GM04504 (cell line): Measurements from ENCODE around the gene CCNY.

Experiments used
- DNase-seq: peaks from one replicate; pipeline ENCODE4 v3.0.0-alpha.2; 2012; ENCODE audit warnings: low read depth

The CCNY gene

DNA sequence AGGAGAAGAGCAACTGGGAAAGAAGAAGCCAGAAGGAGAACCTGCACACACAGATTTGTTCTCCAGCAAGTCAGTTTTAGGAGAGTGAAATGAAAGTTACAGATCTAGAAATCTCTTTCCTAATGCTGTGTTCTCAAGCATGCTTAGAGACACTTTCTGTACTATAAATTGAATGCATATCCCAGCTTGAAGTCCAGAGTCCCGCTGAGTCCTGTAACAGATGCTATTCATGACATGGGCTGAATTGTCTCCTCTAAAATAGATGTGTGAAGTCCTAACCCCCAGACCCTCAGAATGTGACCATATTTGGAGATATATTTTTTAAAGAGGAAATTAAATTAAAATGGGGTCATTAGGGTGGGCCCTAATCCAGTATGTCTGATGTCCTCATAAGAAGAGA lies 222.0 kb downstream of the CCNY start:
- DNase-seq: no peak

DNA sequence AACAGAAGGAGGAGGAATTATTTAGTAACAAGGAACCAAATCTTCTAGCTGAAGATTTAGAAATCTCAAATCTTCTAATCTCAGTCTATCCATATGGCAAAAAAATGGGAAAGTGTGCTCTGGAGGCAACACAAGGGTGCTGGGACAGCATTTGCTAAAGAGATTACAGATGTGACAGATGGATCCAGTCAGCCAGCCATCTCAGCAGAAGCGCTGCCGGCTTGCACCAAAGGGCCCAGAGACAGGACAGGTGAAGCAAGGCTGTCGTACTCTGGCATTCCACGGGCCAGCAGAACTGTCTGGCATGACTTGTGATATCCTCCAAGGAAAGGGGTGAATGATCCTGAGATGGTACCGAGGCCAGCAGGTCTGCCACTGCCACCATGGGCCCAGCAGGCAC lies 223.1 kb downstream of the CCNY start:
- DNase-seq: no peak

DNA sequence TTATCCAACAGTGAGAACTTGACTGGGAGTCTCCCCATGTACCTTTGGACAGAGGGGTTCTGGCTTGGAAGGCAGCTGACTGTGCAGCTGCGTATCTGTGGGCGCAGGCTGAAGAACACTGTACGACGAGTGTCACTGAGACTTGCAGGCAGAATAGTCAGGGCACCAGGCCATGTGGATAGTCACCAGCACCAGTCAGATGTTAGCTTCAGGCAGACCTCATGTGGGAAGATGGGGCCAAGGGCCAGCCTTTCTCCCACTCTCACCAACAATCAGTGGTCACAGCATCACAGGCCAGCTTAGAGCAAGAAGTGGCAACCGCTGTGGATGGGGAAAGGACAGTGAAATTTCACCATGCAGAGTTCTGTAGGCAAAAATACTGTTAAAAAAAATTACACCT lies 225.4 kb downstream of the CCNY start:
- no peak for DNase-seq

DNA sequence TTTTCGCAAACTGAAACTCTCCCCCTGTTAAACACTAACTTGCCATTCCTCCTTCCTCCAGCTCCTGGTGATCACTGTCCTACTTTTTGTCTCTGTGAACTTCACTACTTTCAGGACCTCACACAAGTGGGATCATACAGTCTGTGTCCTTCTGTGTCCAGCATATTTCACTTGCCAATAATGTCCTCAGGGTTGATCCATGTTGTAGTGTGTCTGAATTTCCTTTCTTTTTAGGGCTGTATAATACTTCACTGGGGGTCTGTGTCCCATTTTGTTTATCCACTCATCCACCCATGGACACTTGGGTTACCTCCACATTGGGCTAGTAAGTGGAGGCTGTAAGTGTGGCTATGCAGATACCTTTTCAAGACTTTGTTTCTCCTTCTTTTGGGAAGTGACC lies 226.1 kb downstream of the CCNY start:
- DNase-seq: no peak

DNA sequence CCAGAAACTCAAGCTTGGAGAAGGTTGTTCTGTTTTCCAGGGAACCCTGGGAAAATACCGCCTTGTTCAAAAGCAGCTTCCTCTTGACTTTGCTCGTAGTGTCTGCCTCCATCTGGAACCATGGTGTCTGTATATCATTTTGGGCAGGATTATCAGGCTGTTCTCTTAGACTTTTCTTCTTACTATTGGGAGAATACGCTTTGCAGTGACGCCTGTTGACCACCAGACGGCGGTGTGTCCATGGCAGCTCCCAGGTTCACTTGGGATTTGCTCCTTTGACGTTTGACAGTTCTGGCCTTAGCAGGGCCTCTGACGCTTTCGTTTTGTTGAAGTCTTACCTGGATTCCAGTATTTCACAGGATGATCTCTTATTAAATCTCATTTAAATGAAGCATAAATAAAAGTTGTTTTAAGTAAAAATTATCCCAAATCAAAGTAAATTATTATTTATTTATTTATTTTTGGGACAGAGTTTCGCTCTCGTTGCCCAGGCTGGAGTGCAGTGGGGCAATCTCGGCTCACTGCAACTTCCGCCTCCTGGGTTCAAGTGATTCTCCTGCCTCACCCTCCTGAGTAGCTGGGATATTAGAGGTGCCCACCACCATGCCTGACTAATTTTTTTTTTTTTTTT lies 227.1 kb downstream of the CCNY start:
- DNase-seq: no peak

DNA sequence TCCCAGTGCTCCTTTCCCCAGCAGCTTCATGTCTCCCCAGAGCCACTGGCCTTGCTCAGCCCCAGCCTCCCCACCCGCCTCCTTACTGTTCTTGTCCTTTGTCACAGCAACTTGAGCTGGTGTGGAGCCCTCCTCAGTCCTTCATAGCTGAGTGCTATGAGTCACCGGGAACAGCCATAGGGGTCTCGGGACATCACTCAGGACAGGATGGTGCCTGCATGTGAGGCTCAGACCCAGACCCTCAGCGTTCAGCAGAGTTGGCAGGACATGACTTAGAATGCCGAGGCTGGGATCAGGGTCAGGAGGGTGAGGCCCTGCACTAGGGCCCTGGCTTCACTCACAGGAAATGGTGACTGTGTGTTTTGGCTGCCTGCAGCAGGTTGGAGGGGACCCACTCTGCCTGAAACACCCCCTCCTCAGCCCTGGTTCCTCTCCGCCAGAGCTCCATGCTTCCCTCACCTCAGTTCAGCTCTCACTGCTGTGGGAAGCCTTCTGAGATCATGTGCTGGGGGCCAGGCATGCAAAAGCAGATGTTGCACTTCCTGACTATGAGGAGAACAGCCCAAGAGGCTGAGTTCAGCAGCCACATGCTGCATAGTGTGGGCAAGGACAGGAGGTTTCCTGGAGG lies 228.1 kb downstream of the CCNY start:
- DNase-seq: no peak

DNA sequence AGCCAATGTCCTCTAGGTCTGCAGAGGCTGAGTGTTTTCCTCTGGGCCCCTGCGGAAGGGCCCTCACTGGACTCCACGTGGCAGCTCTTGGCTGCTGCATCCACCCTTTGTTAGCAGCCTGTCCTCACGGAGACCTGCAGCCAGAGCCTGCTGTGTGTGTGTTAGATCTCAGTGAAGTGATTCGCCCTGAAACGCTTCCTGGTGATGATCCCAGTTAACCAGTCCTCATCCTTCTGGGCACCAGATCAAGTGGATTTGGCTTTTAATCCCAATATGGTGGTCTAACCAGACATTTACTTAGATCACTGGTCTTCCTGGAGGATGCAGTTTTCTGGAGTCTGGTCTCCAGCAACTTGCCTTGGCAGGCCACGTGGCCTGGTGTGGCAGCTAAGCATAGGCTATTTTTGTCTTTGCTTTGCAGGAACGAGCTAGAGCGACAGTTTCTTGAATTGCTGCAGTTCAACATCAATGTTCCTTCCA lies 229.3 kb downstream of the CCNY start:
- DNase-seq: no peak

DNA sequence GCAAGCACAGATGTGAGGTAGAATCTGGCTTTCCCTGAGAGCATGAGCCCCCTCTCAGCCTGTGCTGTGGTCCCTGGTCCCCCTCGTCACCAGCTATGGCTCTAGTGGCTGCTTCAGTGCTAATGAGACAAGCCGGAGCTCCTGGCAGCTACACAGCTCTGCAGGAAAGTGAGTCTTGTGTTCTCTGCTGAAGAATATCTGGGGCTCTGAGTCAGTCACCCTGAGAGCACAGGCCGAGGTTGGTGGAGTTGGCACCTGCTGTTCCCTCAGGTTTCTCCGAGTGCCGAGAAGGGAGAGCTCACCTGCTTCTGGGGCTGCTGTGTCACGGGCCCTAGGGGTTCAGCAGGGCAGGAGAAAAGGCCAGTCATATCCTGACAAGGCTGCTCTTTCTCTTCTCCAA lies 231.6 kb downstream of the CCNY start:
- DNase-seq: no peak

DNA sequence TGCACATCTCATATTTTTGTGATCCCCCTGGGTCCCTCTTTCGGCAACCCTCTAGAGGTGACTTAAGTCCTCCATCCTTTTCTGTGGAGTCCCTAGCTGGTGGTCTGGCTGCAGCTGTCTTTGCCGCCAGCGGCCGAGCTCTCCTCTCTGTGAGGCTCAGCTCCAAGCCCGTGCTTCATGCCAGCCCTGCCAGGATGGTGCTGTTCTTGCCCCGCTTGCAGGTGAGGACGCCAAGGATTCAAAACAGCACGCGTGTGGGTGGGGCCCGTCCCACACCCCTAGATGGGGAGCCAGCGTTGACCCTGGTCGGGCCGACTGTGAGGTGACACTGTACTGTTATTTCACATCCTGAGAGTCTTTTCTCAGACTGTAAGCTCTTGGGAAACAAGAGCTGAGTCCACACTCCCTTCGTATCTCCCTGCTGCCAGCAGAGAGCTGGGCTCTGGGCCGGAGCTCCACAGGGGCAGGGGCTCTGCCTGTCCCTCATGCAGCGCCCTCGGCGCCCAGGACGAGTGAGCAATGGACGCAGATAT lies 232.2 kb downstream of the CCNY start:
- no peak for DNase-seq

DNA sequence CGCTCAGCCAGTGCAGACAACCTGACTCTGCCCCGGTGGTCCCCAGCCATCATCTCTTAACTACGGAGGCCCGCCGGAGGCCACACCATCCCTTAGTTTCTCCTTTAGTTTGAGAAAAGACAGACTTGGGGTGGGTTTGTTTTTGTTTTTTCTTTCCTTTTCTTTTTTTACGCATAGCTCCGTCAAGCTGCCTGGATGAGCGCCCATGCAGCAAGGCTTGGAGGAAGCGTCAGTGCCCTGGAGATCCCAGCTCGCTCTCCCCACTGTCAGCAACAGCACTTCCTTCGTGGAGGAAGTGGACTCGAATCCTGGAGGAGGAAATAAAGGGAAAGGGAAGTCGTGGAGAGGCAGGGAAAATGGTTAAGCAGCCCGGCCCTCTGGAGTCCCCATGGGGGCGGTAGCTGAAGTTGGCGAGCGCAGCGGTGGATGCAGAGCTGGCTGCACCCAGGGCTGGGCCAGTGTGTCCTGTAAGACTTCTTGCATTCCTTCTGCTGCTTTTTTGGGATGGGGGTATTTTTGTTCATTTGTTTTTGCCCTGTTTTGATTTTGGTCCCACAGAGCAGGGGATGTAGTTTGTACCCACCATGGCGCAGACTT lies 232.9 kb downstream of the CCNY start:
- no peak for DNase-seq

DNA sequence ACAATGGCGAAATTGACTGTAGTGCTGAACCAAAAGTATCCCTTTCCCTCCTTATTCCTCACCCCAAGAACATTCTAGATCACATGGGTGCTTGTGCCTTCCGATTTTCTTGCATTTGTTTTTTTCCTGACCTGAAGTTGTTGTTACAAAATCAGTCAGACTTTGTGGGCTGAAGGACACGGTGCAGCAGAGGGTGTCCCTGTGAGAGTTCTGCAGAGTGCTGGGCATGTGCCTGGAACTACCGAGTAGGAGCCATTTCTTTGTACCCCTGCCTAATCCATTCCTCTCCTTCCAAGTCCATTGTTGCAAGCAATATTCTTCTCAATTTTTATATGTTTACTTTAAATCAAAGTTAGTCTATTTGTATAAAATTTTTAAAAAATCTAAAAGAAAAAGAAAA lies 233.5 kb downstream of the CCNY start:
- DNase-seq: no peak

DNA sequence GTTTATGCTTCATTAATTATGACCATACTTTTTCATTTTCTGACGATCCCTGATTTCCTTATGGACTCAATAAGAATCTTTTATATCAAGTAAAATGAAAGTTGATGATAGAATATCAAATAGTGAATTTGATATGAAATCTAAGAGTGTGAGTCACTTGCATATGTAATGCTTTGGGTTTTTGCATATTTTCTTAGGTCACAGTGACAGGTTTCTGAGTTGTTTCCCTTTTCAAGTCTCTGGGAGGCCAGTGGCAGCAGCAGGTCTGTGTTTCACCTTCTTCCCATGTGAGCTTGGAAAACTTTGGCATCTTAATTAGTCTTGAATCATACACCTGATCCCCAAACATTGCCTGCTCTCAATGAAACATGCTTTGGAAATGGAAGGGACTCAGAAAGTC lies 234.1 kb downstream of the CCNY start:
- no peak for DNase-seq

DNA sequence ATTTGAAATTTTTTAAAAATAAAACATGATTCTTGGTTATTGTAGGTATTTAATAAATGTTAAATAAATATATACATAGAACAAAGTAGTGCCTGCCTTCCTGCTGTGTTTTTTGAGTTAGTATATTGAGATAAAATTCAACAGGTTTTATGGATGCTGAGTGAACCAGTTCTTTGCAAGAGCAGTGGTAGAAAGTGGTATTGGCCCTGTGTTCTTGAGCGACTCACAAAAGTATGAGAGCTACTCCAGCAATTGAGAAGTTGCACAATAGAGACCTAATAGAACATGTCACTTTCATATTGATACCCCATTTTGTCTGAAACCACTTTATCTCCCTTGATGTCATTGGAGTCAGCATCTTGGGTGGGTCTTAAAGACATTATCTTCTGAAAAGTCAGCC lies 236.3 kb downstream of the CCNY start:
- DNase-seq: no peak

DNA sequence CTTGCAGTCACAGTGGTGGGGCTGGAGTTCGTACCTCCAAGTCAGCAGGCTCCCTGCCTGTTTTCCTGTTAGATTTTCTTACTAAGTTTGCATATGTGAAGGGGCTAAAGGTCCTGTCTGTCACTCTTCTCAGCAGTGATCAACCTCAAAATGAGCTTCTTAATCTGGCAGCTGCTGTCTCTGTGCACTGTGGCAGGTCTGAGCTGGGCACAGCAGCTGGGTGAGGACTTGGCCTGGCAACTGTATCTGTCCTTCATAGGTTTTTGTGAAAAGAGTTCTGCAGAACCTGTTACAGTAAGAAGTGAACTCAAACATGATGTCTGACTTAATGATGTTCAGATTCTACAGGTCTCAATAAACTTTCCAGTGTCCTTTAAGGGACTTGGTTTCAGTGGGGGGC lies 237.5 kb downstream of the CCNY start:
- DNase-seq: no peak

DNA sequence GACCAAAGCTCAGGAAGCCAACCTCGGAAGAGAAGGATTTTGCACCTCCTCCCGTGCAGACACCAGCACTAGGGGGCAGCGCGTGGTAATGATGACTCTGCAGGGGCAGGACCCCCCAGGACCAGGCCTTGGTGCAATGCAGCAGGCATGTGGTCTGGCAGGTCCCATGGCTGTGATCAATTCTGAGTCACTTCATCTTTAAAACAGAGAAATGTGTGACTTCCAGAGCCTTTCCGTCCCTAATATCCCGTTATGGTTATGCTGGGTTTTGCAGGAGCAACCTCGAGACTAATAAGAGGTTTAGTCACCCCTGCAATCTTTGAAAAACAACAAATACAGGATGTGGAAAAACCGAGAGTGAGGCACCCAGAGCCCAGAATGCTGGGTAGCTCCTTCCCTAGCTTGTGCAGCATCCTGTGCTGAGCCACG lies 238.6 kb downstream of the CCNY start:
- DNase-seq: no peak

DNA sequence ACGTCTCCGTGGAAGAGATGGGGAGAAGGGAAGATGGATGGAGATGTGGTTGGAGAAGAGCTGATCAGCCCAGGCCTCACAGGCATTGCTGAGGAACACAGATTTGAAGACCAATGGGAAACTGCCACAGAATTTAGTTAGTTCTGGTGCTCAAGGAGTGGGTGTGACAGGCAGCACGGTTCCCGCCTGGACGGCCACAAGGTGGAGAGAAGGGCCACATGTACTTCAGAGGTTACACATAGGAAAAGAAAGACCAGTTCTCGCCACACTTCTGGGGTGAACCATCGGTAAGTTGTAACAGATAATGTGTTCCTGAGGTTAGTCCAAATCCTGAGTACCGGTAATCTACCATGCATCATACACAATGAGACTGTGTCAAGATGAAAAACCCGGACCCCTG lies 239.3 kb downstream of the CCNY start:
- no peak for DNase-seq

DNA sequence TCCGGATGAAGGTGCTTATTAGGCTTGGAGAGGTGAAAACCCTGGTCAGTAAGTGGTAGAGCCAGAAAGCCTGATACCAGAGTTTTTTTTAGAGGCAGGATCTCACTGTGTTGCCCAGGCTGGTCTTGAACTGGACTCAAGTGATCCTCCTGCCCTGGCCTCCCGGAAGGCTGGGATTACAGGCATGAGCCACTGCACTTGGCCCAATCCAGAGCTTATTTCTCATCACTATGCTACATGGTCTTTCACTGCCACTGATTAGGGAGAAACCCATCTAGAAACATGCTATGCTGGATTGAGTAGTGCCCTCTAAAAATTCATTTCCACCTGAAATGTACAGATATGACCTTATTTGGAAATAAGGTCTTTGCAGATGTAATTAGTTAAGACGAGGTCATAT lies 240.4 kb downstream of the CCNY start:
- DNase-seq: no peak

DNA sequence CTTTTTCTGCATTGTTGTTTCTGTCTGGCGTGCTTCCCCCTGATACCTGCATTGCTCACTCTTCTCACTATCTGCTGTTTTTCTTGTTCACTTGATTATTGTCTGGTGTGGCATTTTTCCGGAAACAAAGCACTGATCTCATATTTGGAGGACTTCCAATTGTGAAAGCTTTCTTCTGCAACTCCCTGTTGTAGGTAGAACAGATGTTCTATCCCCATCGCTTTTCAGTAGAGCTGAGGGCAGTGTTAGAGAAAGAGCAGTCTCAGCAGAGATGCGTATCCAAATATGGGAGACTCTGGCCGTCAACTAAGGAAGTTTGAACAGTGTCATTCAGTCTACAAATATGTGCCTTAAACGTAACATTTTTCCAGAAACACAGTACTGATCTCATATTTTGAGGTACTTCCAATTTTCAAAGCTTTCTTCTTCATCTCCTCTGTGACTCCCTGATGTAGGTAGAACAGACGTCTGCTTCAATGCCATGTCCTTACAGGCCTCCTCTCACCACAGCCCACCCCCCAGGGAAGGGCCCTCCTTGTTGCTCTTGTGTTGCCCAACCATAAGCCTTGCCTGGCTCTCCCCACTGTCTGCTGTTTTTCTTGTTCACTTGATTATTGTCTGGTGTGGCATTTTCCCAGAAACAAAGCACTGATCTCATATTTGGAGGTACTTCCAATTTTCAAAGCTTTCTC lies 241.8 kb downstream of the CCNY start:
- DNase-seq: no peak

DNA sequence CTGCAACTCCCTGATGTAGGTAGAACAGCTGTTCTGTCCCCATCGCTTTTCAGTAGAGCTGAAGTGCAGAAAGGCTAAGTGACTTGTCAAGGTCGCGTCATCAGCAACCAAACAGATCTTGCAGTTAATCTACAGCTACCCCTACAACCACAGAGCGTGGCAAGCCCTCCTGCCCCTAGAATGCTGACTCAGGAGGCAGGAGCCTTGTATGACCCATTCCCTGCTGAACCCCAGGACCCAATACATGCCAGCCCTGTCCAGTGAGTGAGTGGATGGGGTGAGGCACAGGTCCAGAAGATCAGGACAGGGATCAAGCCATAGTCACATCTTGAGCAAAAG lies 242.3 kb downstream of the CCNY start:
- DNase-seq: no peak

DNA sequence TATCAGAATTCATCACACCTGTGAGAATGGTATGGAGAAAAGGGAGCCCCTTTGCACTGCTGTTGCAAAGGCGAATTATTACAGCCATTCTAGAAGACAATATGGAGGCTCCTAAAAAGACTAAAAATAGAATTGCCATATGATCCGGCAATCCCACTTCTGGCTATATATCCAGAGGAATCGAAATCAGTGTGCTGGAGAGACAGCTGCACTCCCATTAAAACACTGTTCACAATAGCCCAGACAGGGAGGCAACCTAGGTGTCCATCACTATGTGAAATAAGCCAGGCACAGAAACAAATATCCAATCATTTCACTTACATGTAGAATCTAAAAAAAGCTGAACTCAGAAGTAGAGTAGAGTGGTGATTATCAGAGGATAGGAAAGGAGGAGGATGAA lies 242.8 kb downstream of the CCNY start:
- DNase-seq: no peak

DNA sequence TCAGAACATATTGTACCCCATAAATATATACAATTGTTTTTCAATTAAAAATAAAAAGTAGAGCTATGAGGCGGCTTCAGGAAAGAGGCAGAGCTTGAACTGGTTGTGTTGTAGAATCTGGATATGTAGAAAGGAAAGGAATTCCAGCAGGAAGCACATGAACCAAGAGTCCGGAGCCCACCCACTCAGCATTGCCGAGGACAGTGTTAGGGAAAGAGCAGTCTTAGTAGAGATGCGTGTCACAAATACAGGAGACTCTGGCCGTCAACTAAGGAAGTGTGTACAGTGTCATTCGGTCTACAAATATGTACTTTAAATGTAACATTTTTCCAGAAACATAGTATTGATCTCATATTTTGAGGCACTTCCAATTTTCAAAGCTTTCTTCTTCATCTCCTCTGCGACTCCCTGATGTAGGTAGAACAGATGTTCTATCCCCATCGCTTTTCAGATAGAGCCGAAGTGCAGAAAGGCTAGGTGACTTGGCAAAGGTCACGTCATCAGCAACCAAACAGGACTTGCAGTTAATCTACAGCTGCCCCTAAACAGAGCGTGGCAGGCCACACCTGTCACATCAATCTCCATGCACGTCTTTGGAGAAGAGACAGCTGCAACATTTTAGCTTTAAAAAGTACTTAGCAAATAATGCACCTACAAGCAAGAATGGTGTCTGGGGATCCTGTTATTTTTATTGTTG lies 243.6 kb downstream of the CCNY start:
- DNase-seq: no peak

DNA sequence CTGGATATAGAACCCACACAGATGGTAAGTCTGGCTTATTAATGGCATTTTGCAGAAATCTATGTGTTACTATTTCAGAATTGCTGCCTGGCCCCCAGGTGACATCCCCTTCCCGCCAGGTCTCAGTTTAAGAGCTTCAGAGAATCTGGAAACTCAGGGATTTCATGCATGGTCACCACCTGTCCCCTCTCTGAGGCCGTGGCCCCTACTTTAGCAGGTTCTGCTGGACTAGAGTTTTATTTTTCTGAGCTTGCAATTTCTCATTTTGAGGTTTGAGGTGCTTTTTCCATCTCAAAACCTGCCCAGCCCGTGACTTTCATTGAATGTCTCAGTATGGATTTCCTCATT lies 244.1 kb downstream of the CCNY start:
- no peak for DNase-seq

DNA sequence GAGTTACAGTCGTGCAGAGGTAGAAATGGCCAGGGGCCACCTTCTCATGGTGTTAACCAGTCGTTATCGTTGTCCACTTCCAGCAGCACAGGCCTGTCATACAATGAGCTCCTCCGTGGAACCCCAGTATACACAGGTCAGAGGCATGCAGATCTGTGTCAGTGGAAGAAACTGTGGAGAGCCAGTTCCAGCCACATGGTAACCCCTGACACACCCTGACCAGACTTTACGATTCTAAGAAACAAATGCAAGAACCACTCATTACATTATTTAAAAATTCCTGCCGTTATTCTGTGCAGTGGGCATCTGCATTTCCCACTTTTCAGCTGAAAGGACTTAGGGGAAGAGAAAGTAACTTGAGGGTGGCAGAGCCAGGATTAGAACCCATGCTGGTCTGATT lies 245.3 kb downstream of the CCNY start:
- DNase-seq: no peak
